GM23248 (cell line): ENCODE measurements around the gene CLCN6. TPM values are rescaled to one million over a fixed set of nuclear protein-coding genes. Genes with fewer than 3 reads are reported as not detected.

Experiments
- DNase-seq: peaks from one replicate; pipeline ENCODE4 v3.0.0-alpha.2; 2015
- H2AFZ ChIP-seq: fragments of 200-600 bp; sonication (generic); 2 replicates; pipeline ENCODE4 v1.6.1; 2016; ENCODE audit warnings: antibody characterized with exemption
- H3F3A ChIP-seq: fragments of 200-600 bp; sonication (generic); 2 replicates; pipeline ENCODE4 v1.6.1; 2016; ENCODE audit warnings: mild to moderate bottlenecking, antibody characterized with exemption, mixed run types; ENCODE audit not compliant: insufficient read depth
- H3K27ac ChIP-seq: fragments of 200-600 bp; sonication (generic); 2 replicates; pipeline ENCODE4 v1.5.1; 2016; ENCODE audit warnings: mild to moderate bottlenecking
- H3K27me3 ChIP-seq: fragments of 200-600 bp; sonication (generic); replicated peaks from 2 replicates; pipeline ENCODE4 v1.6.1; 2016; ENCODE audit warnings: mild to moderate bottlenecking; ENCODE audit not compliant: insufficient read depth
- H3K36me3 ChIP-seq: fragments of 200-600 bp; sonication (generic); 2 replicates; pipeline ENCODE4 v1.6.1; 2016; ENCODE audit warnings: low read depth, mild to moderate bottlenecking
- H3K4me1 ChIP-seq: fragments of 200-600 bp; sonication (generic); 2 replicates; pipeline ENCODE4 v1.6.1; 2016; ENCODE audit warnings: mild to moderate bottlenecking; ENCODE audit not compliant: insufficient read depth
- H3K4me2 ChIP-seq: fragments of 200-600 bp; sonication (generic); one replicate; pipeline ENCODE4 v1.6.1; 2016; ENCODE audit warnings: mild to moderate bottlenecking; ENCODE audit not compliant: unreplicated experiment
- H3K4me3 ChIP-seq: fragments of 200-600 bp; sonication (generic); 2 replicates; pipeline ENCODE4 v1.5.1; 2016; ENCODE audit warnings: mild to moderate bottlenecking
- H3K79me2 ChIP-seq: fragments of 200-600 bp; sonication (generic); 2 replicates; pipeline ENCODE4 v1.6.1; 2016; ENCODE audit warnings: mild to moderate bottlenecking; ENCODE audit not compliant: insufficient read depth
- H3K9ac ChIP-seq: fragments of 200-600 bp; sonication (generic); 2 replicates; pipeline ENCODE4 v1.6.1; 2016; ENCODE audit warnings: mild to moderate bottlenecking
- H3K9me2 ChIP-seq: fragments of 200-600 bp; sonication (generic); 2 replicates; pipeline ENCODE4 v1.6.1; 2016; ENCODE audit warnings: mixed run types, mild to moderate bottlenecking, moderate library complexity; ENCODE audit not compliant: insufficient read depth
- H3K9me3 ChIP-seq: fragments of 200-600 bp; sonication (generic); one replicate; pipeline ENCODE4 v1.6.1; 2017; ENCODE audit warnings: low read depth
- H4K20me1 ChIP-seq: fragments of 200-600 bp; sonication (generic); 2 replicates; pipeline ENCODE4 v1.6.0; 2016; ENCODE audit not compliant: insufficient read depth
- EZH2 ChIP-seq: fragments of 200-600 bp; sonication (generic); IDR thresholded peaks from 2 replicates; pipeline ENCODE4 v1.6.1; 2018; ENCODE audit warnings: antibody characterized with exemption, mild to moderate bottlenecking; ENCODE audit not compliant: insufficient read depth, poor library complexity, severe bottlenecking
- EZH2phosphoT487 ChIP-seq: fragments of 200-600 bp; sonication (generic); IDR thresholded peaks from 2 replicates; pipeline ENCODE4 v1.6.1; 2018; ENCODE audit warnings: antibody characterized with exemption, moderate library complexity, mild to moderate bottlenecking, low read depth; ENCODE audit not compliant: insufficient read depth
- WGBS, 2 experiments: methylation state at CpG; one replicate each; pipeline ENCODE4 v1.1.6; 2015 to 2017; ENCODE audit warnings: low lambda C conversion rate in 2 of 2, low coverage in 1 of 2; ENCODE audit errors: missing lambda C conversion rate in 2 of 2; 5-methylcytosine and 5-hydroxymethylcytosine counted together
- in situ Hi-C: fragments of 300-500 bp; cut with MboI; formaldehyde crosslinking; loops from 2 replicates; pipeline ENCODE4 v1.15.0; 2020
- polyA plus RNA-seq: library from polyadenylated mRNA; unstranded; fragments of >200 nt; fragmentation: Nextera tagmentation; extraction: Ambion mirVana; gene quantifications from 2 replicates; pipeline ENCODE4 v1.2.1, GENCODE V29; 2016
- total RNA-seq: library from RNA; depleted of rRNA; stranded (reverse); fragments of >200 nt; shearing (Covaris generic); gene quantifications from 2 replicates; pipeline ENCODE4 v1.2.3, GENCODE V29; 2014

Gene CLCN6
- total and polyA plus RNA-seq, 2 experiments from 2014 or later, result 4.9 to 5.4 TPM

DNA sequence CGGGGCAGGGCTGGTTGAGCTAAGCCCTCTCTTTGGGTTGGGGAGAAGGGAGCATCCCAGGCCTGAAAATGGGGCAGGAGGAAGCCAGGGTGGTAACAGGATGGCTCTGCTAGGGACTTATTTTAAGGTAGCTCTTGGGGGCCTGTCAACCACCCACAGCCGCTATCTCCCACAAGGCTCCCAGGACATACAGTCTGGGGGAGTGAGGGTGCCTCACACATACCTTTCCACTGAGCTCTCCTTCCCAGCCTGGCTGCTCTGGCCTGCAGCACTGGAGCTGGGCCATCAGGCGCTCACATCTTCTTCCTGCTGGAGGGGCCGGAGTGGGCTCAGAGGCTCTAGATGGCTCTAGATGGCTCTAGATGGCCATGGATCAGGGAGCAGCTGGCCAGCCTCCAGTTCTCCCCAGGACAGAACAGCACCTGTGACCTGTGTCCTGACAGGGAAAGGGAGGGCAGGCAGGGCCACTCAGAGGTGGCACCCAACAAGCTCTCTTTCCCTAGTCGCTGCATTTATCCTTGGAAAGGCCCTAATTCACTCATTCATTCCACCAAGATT lies 63.7 kb downstream of the CLCN6 start:
- H3K4me1 ChIP-seq, result no peaks in the 10 kb centered on the region
- no peaks in the 10 kb centered on the region for H3K9me2 ChIP-seq
- no peaks in the 10 kb centered on the region for H3K9me3 ChIP-seq
- H3K36me3 ChIP-seq, result no peaks in the 10 kb centered on the region
- H2AFZ ChIP-seq, result no peak overlapping the region
- 53 to 61% methylated on average over 5 of the region's 5 CpGs for WGBS, 2 experiments
- H4K20me1 ChIP-seq, result no peaks in the 10 kb centered on the region
- in situ Hi-C loops, result no loop called here
- H3K4me3 ChIP-seq, result no peak overlapping the region
- TF ChIP-seq EZH2 (no peak), EZH2phosphoT487 (no peak)
- no peak for DNase-seq
- peaks cover 12% of the 10 kb centered on the region; the same call in 1 of the 2 replicates for H3K27me3 ChIP-seq
- H3K27ac ChIP-seq, result no peak overlapping the region
- H3K9ac ChIP-seq, result no peak overlapping the region
- H3K79me2 ChIP-seq, result no peaks in the 10 kb centered on the region
- H3F3A ChIP-seq, result no peaks in the 10 kb centered on the region
- no peak overlapping the region for H3K4me2 ChIP-seq

DNA sequence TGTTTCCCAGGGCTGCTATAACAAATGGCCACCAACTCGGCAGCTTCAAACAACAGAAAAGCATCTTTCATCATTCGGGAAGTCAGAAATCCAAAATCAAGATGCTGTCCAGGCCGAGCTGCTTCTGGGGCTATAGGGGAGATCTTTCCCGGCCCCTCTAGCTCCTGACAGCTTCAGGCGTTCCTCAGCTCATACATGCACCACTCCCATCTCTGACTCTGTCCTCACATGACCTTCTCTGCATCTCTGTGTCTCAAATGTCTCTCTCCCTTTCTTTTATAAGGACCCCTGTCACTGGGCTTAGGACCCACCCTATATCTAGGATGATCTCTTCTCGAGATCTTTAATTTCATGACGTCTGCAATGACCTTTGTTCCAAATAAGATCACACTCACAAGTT lies 66.6 kb downstream of the CLCN6 start:
- Histone ChIP-seq H3K4me2 (no peak overlapping the region), H3K9me3 (no peaks in the 10 kb centered on the region), H3K36me3 (no peaks in the 10 kb centered on the region), H3K4me1 (no peaks in the 10 kb centered on the region), H4K20me1 (no peaks in the 10 kb centered on the region), H3K79me2 (no peaks in the 10 kb centered on the region), H3K27me3 (no peaks in the 10 kb centered on the region; the same call in 1 of the 2 replicates), H3K9me2 (no peaks in the 10 kb centered on the region), H3F3A (no peaks in the 10 kb centered on the region), H2AFZ (no peak overlapping the region), H3K9ac (no peak overlapping the region), H3K4me3 (no peak overlapping the region), H3K27ac (no peak overlapping the region)
- DNase-seq, result no peak
- TF ChIP-seq EZH2phosphoT487, result no peak
- no peak for TF ChIP-seq EZH2
- WGBS, 2 experiments, result 9 to 13% methylated on average over 7 of the region's 7 CpGs
- in situ Hi-C loops, result no loop called here

DNA sequence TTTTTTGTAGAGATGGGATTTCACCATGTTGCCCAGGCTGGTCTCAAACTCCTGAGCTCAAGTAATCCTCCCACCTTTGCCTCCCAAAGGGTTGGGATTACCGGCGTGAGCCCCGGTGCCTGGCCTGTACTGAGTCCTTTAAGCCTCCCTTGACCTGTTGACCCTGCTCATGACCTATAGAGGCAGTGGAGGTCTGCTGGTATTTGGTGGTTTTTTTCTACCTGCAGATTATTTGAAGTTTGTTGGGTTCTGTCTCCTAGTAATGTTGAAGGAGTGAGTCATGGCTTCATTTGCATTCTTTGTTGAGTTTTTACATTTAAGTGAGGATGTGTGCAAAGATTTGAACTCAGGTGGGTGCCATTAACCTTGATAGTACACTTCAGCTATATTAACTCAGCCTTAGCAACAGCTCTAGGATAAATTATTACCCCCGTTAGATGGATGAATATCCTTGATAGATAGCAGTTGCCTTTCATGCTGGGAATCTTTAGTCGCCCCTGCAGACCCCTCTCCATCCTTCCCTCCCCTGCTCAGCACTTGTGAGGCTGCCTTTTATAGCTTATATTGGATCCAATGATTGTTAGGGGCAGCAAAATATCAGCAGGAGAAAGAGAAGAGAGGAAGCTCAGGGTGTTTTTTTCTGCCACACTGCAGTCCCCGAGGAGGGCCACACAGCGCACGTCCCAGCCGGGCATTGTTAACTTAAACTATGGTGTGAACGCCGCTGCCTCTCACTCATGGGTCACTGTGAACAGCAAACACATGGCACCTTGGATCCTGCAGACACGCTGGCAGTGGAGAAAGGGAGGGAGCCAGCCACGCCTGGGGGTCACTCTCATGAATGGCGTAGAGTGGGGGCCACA lies 67.6 kb downstream of the CLCN6 start:
- H4K20me1 ChIP-seq, result no peaks in the 10 kb centered on the region
- no peaks in the 10 kb centered on the region for H3K79me2 ChIP-seq
- H3K9ac ChIP-seq, result no peak overlapping the region
- no peaks in the 10 kb centered on the region for H3K9me2 ChIP-seq
- H3K4me3 ChIP-seq, result no peak overlapping the region
- WGBS, 2 experiments, result 59 to 64% methylated on average over 14 of the region's 14 CpGs
- H3K9me3 ChIP-seq, result no peaks in the 10 kb centered on the region
- no peaks in the 10 kb centered on the region for H3K4me1 ChIP-seq
- H3K4me2 ChIP-seq, result no peak overlapping the region
- H3K27ac ChIP-seq, result no peak overlapping the region
- H2AFZ ChIP-seq, result no peak overlapping the region
- no peaks in the 10 kb centered on the region for H3K36me3 ChIP-seq
- TF ChIP-seq EZH2, result no peak
- TF ChIP-seq EZH2phosphoT487, result no peak
- DNase-seq, result no peak
- in situ Hi-C loops, result no loop called here
- no peaks in the 10 kb centered on the region for H3F3A ChIP-seq
- no peaks in the 10 kb centered on the region; the same call in 1 of the 2 replicates for H3K27me3 ChIP-seq

DNA sequence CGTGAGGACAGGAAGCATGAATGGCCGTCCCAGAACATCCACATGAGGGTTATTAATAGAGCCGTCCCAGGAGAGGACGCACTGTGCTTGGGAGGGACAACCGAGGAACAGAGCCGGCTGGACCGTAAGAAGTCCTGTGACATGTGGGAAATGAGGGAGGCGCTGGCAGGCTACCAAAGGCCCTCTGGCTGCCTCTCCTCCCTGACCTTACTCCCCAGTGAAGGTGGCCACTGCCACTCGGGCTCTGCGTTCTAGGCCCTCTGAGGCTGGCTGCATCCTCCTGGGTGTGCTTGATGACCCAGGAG lies 68.2 kb downstream of the CLCN6 start:
- TF ChIP-seq EZH2 (no peak), EZH2phosphoT487 (no peak)
- WGBS, 2 experiments, result 67% methylated on average over 10 of the region's 10 CpGs

More for the DNA sequence above, 68.2 kb downstream of the CLCN6 start:
- H3K9ac ChIP-seq, result no peak overlapping the region
- no peak overlapping the region for H3K4me2 ChIP-seq
- H3K9me3 ChIP-seq, result no peaks in the 10 kb centered on the region
- H3F3A ChIP-seq, result no peaks in the 10 kb centered on the region
- H3K36me3 ChIP-seq, result no peaks in the 10 kb centered on the region
- no peak overlapping the region for H3K4me3 ChIP-seq
- H2AFZ ChIP-seq, result no peak overlapping the region
- H3K27ac ChIP-seq, result no peak overlapping the region
- no peaks in the 10 kb centered on the region; the same call in 1 of the 2 replicates for H3K27me3 ChIP-seq
- H4K20me1 ChIP-seq, result no peaks in the 10 kb centered on the region
- H3K79me2 ChIP-seq, result no peaks in the 10 kb centered on the region
- H3K9me2 ChIP-seq, result no peaks in the 10 kb centered on the region
- DNase-seq, result no peak
- no peaks in the 10 kb centered on the region for H3K4me1 ChIP-seq
- in situ Hi-C loops, result no loop called here
